Body of pancreas (tissue), 4 donors: ENCODE data around the gene OSBPL10. TPM values are rescaled to one million over a fixed set of nuclear protein-coding genes. Genes with fewer than 3 reads are reported as not detected.

ENCODE experiments used
- ATAC-seq: fragments of 150-250 bp; one replicate; pipeline ENCODE4 v1.9.1; 2016
- DNase-seq, 4 donors: peaks; one replicate each; pipeline ENCODE4 v3.0.0-alpha.2; 2019
- H3K27ac ChIP-seq, 4 donors: fragments of 200-600 bp; sonication (generic); 1 replicate in 3 of 4; 2 replicates in 1 of 4; pipeline versions ENCODE4 v1.5.1 to v1.6.1; 2016 to 2019; ENCODE audit warnings: mild to moderate bottlenecking in 1 of 4, mixed read lengths in 1 of 4, moderate library complexity in 1 of 4
- H3K27me3 ChIP-seq, 2 donors: fragments of 200-600 bp; sonication (generic); one replicate each; pipeline ENCODE4 v1.6.0; 2016; ENCODE audit warnings: mild to moderate bottlenecking in 1 of 2
- H3K36me3 ChIP-seq, 2 donors: fragments of 200-600 bp; sonication (generic); replicated peaks in 1 of 2; 2 replicates each; pipeline ENCODE4 v1.5.1; 2016; ENCODE audit warnings: low read depth in 2 of 2; ENCODE audit not compliant: insufficient read depth in 1 of 2
- H3K4me1 ChIP-seq: fragments of 200-600 bp; sonication (generic); one replicate; pipeline ENCODE4 v1.6.0; 2016
- H3K4me3 ChIP-seq, 2 donors: fragments of 200-600 bp; sonication (generic); 1 replicate in 1 of 2; 2 replicates in 1 of 2; pipeline ENCODE4 v1.5.1; 2016 to 2019
- H3K9me3 ChIP-seq, 3 donors: fragments of 200-600 bp; sonication (generic); 1 replicate in 2 of 3; 2 replicates in 1 of 3; pipeline ENCODE4 v1.5.1; 2016
- CTCF ChIP-seq, 7 experiments: fragments of 450-650 bp in 4 of 7; fragments of 200-600 bp in 3 of 7; sonication (generic) in 3 of 7; IDR thresholded peaks; one replicate each; pipeline ENCODE4 v1.5.1; 2016 to 2019; ENCODE audit warnings: antibody characterized with exemption in 7 of 7
- POLR2A ChIP-seq, 3 donors: fragments of 450-650 bp; IDR thresholded peaks; one replicate each; pipeline ENCODE4 v1.6.1; 2016; ENCODE audit warnings: antibody characterized with exemption in 3 of 3, mild to moderate bottlenecking in 2 of 3
- WGBS, 2 donors: methylation state at CpG; one replicate each; pipeline ENCODE4 v1.1.5; 2017; 5-methylcytosine and 5-hydroxymethylcytosine counted together
- intact Hi-C: fragments of 100-400 bp; cut with DNase I; formaldehyde crosslinking; loops from one replicate; pipeline ENCODE4 v1.15.1; 2023
- total RNA-seq, 2 donors: library from RNA; depleted of rRNA; stranded (reverse); fragments of >200 nt; gene quantifications; one replicate each; pipeline ENCODE4 v1.1.0, GENCODE V29; 2016

The OSBPL10 gene
- total RNA-seq, 2 donors from 2014 or later, result 3.4 to 27.0 TPM

- Histone ChIP-seq H3K27me3 (no peaks in the 10 kb centered on the region), H3K9me3 (no peaks in the 10 kb centered on the region), H3K36me3 (no peaks in the 10 kb centered on the region), H3K27ac (no peak overlapping the region), H3K4me1 (no peaks in the 10 kb centered on the region), H3K4me3 (no peak overlapping the region)
- 90 to 92% methylated on average over 2 of the region's 2 CpGs for WGBS, 2 donors
- TF ChIP-seq POLR2A (IDR thresholded peaks at IDR 0.05) (no peak), CTCF (IDR thresholded peaks at IDR 0.05) (no peak)
- no peak for DNase-seq
- intact Hi-C loops, result no loop called here
- ATAC-seq, result no peak
Observed at GRCh38 chr3:32009101-32009500, 28.0 kb upstream of the OSBPL10 start.

- Histone ChIP-seq H3K4me3 (no peak overlapping the region), H3K27me3 (no peaks in the 10 kb centered on the region), H3K4me1 (no peaks in the 10 kb centered on the region), H3K27ac (no peak overlapping the region), H3K9me3 (no peaks in the 10 kb centered on the region), H3K36me3 (no peaks in the 10 kb centered on the region)
- intact Hi-C loops, result no loop called here
- ATAC-seq (no peak), DNase-seq (peak in 1 of 4 donors; percentile 16)
- 64 to 70% methylated on average over 5 of the region's 5 CpGs for WGBS, 2 donors
- no peak for TF ChIP-seq CTCF (IDR thresholded peaks at IDR 0.05)
- no peak for TF ChIP-seq POLR2A (IDR thresholded peaks at IDR 0.05)
Observed at GRCh38 chr3:32004113-32004765, 23.2 kb upstream of the OSBPL10 start.

- ATAC-seq (no peak), DNase-seq (no peak)
- H3K4me1 ChIP-seq, result no peaks in the 10 kb centered on the region
- no peak overlapping the region for H3K4me3 ChIP-seq
- H3K9me3 ChIP-seq, result no peaks in the 10 kb centered on the region
- TF ChIP-seq POLR2A (IDR thresholded peaks at IDR 0.05) (no peak), CTCF (IDR thresholded peaks at IDR 0.05) (no peak)
- no peaks in the 10 kb centered on the region for H3K27me3 ChIP-seq
- no peak overlapping the region for H3K27ac ChIP-seq
- intact Hi-C loops, result no loop called here
- no peaks in the 10 kb centered on the region for H3K36me3 ChIP-seq
- WGBS, 2 donors, result 77 to 85% methylated on average over 3 of the region's 3 CpGs
Observed at GRCh38 chr3:32003380-32003779, 22.3 kb upstream of the OSBPL10 start.

- Histone ChIP-seq H3K36me3 (no peaks in the 10 kb centered on the region), H3K27ac (no peak overlapping the region), H3K4me1 (no peaks in the 10 kb centered on the region), H3K27me3 (no peaks in the 10 kb centered on the region), H3K9me3 (no peaks in the 10 kb centered on the region), H3K4me3 (no peak overlapping the region)
- WGBS, 2 donors, result 52 to 64% methylated on average over 6 of the region's 6 CpGs
- ATAC-seq (no peak), DNase-seq (no peak)
- no peak for TF ChIP-seq POLR2A (IDR thresholded peaks at IDR 0.05)
- TF ChIP-seq CTCF (IDR thresholded peaks at IDR 0.05), result no peak
- intact Hi-C loops, result no loop called here
Observed at GRCh38 chr3:32002561-32003368, 21.7 kb upstream of the OSBPL10 start.
